ENCODE data around the gene RTF2.
"Not testable (repeated sequence)": the region's sequence is repeated elsewhere in the genome, so short reads cannot be mapped to it uniquely, and the experiment has no call there.

Gene RTF2

DNA sequence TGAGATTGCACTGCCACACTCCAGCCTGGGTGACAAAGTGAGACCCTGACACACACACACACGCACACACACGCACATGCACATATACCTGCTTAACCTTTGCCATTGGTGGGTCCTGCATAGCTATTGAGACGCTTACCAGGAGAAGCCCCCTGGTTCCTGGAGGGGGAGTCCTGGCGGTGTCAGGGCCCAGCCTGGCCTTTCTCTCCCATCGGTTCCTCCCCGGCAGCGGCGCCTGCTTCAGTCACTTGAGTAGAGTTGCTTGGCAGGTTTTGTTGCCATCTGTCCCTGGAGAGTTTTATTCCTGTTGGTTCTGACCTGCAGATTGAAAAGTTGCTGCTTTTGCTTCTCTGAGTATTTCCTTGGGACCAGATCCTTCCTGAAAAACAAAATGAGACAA is 35.5 kb downstream of the RTF2 start:
- no peak for DNase-seq

DNA sequence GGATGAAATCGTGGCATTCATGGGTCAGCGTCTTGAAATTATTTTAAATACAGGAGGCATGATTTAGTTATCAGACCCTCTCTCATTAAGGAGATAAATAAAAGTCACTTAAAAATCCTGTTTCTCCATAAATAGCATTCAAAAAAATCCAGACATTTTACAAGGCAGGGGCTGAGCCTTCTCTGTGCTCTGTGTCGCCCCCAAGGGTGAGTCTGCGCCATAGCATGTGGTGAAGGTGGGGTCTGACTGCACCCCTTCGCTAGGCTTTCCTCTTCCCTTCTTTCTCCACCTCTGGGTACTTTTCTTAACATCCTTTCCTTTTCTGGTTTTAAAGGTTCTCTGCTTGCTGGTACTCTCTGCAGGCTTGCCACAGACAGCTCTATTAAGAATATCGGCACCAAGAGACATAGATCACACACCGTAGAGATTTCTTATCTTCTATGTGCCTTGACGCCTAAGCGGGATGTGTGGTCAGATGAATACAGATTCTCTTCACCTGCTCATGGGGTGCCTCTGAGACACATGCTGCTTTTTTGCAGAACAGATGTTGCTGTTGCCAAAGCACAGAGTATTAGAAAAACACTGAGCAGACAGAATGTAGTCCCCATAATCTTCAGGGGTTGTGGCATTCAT is 36.1 kb downstream of the RTF2 start:
- no peak for DNase-seq

DNA sequence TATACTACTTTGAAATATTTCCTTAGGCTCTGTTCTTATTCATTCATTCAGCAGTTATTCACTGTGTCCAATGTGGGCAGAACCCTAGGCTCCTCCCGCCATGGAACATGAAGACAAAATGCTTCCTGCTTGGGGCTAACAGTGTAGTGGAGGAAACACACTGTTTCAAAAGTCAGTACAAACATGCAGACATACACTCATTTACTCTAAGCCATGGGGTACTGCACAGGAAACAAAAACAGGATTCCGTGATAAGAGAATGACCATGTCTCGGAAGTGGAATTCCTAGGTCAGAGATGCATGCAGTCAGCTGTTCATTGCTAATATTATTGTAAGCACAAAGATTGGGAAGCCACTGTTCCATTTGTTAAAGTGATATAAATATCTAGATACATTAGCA is 37.7 kb downstream of the RTF2 start:
- no peak for DNase-seq

DNA sequence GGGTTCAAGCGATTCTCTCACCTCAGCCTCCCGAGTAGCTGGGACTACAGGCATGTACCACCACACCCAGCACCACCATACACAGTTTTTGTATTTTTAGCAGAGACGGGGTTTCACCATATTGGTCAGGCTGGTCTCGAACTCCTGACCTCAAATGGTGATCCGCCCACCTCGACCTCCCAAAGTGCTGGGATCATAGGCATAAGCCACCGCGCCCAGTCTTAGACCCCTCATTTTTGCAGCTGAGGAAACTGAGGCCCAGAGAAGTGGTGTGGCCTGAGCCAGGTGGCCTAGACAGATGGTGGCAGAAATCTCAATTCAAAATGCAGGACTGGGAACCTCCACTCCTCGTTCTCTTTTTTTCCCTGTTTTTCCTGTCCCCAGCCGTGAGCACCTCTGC is 43.5 kb downstream of the RTF2 start:
- no peak for DNase-seq

DNA sequence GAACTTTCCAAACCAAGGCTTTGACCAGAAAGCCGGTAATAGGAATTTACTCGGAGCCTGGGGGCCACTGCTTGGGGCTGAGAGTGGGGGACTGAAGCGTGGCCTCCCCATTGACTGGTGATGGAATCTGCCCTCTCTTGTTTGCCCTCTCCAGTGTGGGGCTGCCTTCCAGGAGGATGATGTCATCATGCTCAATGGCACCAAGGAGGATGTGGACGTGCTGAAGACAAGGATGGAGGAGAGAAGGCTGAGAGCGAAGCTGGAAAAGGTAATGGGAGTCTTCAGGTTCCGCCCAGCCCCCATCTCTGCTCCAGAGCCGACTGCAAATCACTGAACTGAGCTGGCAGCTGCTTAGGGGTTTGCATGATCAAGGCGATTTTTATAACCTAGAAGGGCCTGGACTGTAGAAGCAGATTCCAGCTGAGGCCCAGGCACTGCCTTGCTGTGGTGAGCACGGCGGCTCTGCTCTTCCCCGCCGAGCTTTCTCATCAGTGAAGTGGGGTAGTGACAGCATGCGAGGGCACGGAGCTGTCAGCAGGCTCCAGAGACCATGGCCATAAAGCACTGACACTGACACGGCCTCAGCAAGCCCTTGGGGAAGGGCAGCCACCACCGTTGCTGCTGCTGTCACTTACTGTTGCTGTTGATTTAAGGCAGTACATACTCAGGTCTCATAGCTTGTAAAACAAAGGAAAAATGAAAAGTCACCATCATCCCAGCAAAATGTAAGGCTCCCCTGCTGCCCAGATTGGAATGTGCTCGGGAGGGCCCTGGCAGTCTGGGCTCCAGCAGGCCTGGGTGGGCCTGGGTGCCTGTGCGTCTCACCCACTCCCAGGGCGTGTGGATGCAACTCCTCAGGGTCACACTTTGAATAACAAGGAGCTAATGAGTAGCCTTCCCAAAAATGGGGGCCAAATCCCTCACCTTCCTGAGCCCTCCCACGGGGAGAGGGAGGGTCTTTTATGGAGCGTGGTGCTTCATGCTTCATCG is 45.0 kb downstream of the RTF2 start:
- DNase-seq, result no peak

DNA sequence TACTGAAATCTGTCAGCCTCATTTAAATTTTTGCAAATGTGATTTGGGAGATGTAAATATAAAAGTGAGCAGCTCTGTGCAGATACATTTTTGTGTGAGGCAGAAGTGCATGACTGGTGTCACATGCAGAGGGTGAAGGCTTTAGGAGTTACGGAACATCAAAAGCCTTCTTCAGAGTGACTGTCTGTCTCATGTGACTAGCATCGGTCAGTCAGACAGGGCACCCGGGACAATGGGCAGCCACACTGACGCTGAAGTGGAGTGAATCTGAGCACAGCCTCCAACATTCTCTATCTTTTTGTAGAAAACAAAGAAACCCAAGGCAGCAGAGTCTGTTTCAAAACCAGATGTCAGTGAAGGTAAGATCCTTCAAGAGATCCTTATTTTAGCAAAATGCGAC is 48.2 kb downstream of the RTF2 start:
- DNase-seq, result no peak

DNA sequence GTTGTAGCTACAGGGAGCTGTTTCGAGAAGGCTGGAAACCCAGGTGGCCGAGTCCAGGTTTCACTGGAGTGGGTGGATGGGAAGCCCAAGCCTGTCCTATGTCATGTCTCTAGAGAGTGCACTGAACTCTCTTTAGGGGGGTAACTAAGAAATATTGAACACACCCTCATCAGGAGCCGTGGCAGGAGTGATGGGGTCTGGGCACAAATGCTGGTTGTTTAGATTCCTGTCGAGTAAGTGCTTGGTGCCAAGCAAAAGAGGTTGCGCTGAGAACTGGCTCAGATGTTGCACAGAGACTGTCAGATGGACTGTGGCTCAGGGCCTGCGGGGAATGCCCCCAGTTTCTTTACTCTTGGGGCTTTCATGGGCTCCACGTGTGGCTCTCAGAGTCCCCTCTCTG is 48.8 kb downstream of the RTF2 start:
- no peak for DNase-seq

DNA sequence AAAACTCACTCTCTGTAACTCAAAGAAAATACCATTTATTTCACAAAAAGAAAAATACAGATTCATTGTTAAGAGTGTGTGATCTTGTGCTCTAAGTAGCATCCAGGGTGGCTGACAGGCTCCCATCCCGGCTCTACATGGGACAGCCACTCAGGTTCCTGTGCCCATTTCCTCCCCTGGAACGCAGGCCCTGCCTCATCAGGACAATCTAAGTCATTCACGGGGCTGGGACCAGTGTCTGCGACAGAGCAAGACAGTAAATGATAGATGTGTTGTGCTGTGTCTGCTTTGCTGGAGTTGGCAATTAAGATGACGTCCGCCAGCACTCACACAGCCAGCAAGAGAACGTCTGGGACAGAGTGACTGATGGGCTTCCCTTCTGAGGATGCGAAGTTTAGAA is 49.2 kb downstream of the RTF2 start:
- no peak for DNase-seq

DNA sequence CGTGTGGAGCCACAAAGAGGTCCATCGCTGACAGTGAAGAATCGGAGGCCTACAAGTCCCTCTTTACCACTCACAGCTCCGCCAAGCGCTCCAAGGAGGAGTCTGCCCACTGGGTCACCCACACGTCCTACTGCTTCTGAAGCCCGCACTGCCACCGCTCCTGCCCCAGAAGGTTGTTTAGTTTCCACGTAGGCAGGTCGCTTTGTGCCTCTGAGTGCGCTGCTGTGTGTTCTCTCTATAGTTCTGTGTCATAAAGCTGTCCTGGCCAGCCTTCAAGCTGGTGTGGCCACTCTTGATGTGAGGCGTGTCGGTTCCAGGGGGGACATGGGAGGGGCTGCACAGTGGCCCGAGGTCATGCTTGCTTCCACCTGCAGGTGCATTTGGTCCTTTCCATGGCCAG is 49.7 kb downstream of the RTF2 start:
- DNase-seq, result no peak

DNA sequence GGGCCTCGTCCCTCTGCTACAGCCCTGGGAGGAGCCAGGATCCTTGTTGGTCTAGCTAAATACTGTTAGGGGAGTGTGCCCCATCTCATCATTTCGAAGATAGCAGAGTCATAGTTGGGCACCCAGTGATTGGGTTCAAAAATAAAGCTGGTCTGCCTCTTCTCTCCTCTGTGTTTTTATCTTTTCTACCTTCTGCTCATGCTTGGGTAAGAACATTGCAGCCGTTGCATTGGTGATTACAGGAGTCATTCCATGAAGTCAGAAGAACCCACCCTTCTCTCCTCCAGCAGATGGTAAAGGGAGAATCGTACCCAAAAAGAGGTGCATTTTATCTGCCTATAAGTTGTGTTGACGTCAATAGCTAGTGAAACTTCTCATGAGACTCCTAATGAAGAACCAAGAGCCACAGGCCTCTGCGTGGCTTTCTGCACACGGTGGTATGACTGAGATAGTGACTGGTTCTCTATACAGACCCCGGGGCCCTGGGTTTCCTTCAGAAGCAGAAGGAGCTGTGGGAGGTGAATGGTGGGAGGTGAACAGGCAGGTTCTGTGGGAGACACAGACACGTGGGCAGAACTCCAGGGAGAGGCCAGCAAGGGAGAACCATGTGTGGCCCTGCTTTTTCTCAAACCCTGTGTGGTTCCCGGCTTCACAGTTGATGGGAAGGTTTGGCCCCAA is 50.4 kb downstream of the RTF2 start:
- DNase-seq, result no peak

DNA sequence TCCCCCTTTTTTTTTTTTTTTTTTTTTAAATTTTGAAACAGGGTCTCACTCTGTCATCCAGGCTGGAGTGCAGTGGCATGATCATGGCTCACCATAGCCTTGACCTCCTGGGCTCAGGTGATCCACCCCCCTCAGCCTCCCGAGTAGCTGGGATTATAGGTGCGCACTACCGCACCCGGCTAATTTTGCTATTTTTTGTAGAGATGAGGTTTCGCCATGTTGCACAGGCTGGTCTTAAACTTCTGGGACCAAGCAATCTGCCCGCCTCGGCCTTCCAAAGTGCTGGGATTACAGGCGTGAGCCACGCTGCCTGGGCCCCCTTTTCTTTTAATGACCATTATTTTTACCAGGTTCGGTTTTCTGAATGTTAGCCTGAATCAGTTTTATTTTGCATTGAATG is 51.1 kb downstream of the RTF2 start:
- no peak for DNase-seq

DNA sequence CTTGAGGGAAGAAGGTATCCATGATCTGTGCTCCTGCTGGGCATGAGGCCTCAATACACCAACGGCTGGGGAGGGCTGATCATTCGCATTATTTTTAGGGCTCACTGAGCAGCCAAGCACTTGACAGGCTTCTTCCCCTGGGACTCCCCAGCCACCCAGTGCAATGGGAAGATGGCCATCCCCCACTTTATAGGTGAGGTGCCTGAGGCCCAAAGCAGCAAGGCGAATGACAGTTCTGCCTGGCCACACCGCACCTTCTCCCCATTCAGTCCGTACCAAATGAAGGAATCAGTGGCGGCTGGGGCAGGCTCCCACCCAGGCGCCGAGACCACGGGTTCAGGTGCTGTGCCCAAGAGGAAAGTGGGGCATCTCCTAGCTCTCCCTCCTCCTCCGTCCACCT is 51.8 kb downstream of the RTF2 start:
- DNase-seq, result no peak

DNA sequence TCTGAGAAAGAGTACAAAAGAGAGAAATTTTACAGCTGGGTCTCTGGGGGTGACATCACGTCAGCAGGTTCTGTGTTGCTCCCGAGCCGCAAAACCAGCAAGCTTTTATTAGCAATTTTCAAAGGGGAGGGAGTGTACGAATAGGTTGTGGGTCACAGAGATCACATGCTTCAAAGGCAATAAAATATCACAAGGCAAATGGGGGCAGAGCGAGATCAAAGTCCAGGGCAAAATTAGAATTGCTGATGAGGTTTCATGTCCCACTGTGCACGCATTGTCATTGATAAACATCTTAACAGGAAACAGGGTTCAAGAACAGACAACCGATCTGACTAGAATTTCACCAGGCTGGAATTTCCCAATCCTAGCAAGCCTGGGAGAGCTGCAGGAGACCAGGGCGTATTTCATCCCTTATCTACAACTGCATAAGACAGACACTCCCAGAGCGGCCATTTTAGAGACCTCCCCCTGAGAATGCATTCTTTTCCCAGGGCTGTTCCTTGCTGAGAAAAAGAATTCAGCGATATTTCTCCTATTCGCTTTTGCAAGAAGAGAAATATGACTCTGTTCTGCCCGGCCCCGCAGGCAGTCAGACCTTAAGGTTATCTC is 52.4 kb downstream of the RTF2 start:
- not testable (repeated sequence) for DNase-seq

DNA sequence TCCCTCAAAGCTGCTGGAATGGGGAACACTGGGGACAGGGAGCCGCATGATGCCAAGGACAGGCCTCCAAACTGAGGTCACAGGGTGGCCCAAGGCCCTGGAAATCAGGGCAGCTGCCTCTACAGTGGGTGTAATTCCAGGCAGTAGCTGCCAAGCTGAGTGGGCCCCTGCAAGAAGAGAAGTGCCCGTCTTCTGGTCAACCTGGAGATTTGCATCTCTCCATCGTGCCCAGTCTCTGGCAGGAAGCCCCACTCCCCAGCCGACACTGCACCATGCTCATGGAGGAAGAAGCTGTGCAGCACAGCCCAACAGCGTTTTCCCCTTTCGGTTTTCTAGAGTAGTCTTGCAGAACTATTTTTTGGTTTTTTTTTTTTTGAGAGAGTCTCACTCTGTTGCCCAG is 53.9 kb downstream of the RTF2 start:
- no peak for DNase-seq

DNA sequence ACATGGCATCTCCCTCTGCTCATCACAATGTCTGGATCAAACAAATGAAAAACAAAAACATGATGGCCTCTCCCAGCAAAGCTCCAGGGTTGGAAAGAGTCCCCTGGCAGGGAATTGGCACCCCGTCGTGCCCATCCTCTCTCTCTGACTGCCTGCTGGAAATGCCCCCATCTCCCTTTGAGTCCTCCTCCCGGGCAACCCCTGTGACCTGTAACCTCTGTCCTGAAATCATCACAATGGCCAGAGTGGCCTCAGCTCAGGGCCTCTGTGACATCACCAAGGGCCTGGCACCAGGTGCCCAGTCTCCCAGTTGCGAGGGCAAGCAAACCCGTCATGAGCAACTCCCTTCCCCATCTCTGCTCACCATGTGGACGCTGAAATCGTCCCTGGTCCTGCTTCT is 56.0 kb downstream of the RTF2 start, which contains the start of gene FAM209A:
Gene FAM209A, plus strand, starts transcription at position 301 of the 400 bp plus-strand sequence. Its CDS starts 65 bp downstream, at position 366.
- not testable (repeated sequence) for DNase-seq

DNA sequence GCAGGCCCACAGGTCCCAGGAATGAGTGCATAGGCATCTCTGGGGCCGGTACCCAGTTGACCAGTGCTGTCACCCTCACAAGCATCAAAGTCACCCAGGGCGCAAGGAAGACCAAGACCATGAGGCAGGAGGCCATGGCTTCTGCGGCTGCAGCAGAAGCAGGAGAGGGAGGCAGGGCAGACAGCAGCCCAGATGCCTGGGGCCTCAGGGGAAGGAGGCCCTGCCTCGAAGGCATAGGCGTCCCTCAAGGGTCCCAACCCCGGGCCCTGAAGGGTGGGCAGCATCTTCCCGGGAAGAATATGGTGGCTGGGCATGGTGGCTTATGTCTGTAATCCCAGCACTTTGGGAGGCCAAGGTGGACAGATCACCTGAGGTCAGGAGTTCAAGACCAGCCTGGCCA is 59.1 kb downstream of the RTF2 start:
- DNase-seq, result no peak

DNA sequence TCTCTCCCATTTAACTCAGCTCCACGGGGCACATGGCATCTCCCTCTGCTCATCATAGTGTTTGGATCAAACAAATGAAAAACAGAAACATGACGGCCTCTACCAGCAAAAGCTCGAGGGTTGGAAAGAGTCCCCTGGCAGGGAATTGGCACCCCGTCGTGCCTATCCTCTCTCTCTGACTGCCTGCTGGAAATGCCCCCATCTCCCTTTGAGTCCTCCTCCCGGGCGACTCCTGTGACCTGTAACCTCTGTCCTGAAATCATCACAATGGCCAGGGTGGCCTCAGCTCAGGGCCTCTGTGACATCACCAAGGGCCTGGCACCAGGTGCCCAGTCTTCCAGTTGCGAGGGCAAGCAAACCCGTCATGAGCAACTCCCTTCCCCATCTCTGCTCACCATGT is 64.5 kb downstream of the RTF2 start, which contains the start of gene FAM209B:
Gene FAM209B, plus strand, starts transcription at position 301 of the 400 bp plus-strand sequence. Its CDS starts 96 bp downstream, at position 397.
- DNase-seq, result not testable (repeated sequence)

DNA sequence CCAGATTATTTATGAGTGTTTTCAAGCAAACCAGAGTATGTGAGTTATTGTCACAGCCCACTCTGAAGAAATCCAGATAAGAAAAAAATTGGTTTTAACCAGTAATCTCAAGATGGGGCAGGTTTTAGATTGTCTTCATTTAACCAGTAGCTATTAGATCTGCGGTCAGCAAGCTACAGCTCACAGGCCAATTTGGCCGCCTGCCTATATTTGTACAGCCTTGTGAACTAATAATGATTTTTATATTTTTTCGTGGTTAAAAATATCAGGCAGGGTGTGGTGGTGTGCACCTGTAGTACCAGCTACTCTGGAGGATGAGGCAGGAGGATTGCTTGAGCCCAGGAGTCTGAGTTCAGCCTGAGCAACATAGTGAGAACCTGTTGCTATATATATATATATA is 69.6 kb downstream of the RTF2 start:
- no peak for DNase-seq

DNA sequence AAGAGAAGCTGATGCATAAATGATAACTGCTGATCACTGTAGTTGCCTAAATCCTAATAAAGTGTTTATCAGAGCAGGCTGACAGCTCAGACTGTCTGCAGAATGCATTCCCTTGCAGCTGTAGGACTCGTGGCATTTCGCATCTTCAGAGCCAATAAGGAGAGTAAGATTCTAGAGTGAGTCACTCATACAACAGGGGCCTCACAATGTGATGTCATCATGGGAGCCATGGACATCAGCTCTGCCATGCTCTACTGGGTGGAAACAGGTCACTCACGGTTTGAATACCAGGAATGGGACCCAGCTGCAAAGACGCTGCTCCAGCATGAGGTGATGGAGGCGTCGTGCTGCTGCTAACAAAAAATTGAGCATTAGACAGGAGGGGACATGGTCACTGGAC is 72.0 kb downstream of the RTF2 start:
- no peak for DNase-seq

DNA sequence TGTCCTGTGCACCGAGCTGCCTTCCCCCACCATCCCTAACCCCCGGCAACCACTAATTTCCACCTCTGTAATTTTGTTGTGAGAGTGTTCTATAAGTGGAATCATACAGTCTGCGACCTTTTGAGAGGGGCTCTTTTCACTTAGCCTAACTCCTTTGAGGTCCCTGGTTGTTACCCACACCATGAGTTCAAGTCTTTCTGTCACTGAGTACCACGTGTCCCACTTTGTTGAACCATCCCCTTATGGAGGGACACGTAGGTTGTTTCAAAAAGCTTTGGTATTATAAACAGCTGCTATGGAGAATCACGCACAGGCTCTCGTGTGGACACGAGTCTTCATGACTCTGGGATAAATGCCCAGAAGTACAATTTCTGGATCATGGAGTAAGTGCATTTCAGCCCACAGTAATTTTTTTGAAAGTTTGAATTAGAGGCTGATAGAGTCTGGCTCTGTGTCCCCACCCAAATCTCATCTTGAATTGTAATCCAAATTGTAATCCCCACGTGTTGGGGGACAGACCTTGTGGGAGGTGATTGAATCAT is 74.1 kb downstream of the RTF2 start:
- no peak for DNase-seq

DNA sequence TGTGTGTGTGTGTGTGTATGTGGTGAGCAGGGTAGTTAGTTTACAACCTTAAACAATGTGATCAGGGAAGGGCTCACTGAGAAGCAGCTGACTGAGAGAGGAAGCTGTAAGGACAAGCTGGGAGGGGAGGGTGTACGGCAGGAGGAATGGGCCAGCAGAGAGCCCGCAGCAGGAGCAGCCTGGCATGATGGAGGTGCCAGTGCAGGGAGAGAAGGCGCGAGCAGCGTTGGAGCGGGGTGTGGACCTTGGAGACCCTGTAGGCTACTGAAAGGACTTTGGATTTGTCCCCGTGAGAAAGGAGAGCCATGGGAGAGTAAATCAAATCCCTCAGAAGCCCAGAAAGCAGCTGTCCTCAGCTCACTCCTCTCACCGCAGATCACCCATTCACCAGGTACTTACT is 83.1 kb downstream of the RTF2 start:
- no peak for DNase-seq

DNA sequence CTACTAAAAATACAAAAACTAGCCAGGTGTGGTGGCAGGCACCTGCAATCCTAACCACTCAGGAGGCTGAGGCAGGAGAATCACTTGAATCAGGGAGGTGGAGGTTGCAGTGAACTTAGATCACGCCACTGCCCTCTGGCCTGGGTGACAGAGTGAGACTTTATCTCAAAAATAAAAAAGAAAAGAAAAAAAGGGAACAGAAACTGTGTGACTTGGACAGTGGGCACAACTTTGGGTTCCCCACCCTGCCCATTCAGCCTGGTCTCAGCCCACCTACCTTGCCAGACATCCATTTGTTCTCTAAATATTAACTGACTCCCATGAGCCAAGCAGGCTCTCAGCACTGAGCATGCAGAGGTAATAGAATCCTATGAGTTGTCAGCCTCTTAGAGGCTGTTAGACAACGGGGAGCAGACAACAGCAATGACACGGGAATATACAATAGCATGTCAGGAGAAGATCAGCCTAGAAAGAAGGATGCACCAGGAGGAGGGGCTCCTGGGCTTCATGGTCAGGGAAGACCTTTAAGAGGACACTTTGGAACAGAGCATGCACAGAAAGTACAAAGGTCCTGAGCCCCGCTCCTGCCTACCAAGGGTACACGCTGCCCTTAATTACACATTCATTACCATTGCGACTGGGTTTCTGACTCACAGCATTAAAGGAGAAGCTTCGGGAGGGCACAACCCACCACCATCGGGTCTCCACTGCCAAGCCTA is 84.6 kb downstream of the RTF2 start:
- DNase-seq, result no peak

All from T1000 (cell line).